IPS-11a (cell line): ENCODE measurements around the gene MRRF.

Source experiments
- H3K4me3 ChIP-seq: one replicate; pipeline ENCODE4 v1.5.1; 2013; ENCODE audit warnings: low read depth, low read length, control low read depth

Gene MRRF

DNA sequence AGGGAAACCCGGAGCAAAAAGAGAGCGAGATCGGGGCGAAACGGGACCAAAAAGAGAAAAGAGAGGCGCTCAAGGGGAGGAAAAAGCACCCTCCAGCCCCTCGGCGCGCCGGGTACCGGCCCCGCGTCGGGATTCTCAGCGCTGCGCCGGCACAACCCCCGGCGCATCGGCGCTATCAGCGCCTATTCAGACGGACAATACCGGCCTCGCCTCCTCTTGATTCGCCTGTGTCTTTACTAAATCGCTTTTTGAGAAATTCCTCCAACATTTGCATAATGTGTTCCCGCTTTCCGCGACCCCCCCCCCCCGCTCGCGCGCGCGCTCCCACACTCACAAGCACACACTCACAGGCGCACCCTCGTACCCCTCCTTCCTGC lies 36.5 kb upstream of the MRRF start:
- H3K4me3 ChIP-seq, result peak overlapping the region; percentile 21

DNA sequence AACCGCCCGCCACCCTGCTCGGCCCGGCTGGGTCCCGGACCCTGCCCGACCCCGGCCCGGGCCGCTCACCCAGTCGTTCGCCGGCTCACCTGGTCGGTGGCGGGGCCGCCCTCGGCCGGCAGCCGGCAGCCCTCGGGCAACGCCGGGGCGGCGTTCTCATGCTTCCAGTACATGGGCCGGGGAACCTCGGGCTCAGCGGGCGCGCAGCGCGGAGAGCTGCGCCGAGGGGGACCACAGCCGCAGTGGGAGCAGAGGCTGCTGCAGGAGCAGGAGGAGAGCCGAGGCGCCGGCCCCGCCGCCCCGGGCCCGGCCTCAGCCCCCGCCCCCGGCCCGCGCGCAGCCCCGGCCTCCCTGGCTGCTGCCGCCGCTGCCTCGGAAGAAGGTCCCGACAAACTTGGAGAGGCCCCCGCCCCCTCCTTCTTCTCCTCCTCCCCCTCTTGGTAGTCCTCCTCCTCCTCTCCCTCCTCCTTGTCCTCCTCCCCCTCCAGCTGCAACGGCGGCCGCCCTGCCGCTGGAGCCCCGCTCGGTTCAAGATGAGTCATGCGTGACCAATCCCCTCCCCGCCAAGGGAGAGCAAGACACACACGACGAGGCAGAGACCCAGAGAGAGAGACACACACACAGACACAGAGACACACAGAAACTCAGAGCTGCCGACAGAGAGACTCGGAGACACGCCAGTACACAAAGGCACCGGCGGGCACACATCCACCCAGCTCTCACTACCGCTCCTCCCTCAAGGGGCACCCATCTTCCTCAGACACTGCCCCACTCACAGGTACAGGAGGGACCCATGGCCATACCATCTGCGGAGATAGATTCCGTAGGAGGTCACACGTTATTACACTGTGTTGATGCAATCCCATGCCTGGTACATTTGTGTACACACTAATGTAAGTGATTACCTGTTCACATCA lies 35.9 kb upstream of the MRRF start, which contains the start of gene LHX6:
Gene LHX6, minus strand, starts transcription at position 390 of the 917 bp plus-strand sequence. Its CDS starts 217 bp downstream, at position 173.
- H3K4me3 ChIP-seq, result peak within 1 kb of the TSS; percentile 21

DNA sequence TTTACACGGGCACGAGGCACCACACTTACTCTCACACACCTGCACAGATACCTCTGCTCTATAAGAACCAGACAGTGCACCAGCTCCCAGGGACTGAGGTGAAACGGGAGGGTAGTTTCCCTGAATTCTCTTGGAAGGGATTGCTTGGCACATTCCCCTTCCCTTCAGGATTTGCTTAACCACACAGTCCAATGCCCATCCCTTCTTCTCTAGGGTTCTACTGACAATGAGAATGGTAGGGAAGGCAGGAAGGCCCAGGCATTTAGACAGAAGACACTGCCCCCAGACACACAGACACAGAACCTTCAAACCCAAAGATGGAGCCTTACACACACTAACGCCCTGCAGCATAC lies 35.2 kb upstream of the MRRF start:
- H3K4me3 ChIP-seq, result no peak overlapping the region

DNA sequence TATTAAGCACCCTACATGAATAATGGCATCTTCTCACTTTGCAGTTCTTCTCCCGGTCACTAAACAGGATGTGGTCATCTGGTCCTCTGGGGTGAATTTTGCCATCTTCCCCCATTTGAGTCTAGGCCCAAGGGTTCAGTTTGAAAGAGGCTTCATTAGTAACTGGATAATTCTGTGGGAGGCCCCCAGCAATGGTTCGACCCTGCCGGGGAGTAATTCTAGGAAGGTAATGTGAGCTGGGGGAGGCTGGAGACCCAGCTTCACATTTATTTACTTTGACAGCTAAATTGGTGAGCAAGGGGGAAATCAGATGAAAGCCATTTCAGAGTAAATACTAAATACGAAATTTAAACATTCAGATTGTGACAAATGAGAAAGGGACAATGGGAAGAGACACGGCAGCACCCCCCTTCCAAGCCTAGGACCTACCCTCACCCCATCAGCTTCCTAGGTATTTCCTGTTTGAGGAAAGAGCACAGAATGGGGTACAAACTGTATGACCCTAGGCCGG lies 31.8 kb upstream of the MRRF start:
- H3K4me3 ChIP-seq, result no peak overlapping the region

DNA sequence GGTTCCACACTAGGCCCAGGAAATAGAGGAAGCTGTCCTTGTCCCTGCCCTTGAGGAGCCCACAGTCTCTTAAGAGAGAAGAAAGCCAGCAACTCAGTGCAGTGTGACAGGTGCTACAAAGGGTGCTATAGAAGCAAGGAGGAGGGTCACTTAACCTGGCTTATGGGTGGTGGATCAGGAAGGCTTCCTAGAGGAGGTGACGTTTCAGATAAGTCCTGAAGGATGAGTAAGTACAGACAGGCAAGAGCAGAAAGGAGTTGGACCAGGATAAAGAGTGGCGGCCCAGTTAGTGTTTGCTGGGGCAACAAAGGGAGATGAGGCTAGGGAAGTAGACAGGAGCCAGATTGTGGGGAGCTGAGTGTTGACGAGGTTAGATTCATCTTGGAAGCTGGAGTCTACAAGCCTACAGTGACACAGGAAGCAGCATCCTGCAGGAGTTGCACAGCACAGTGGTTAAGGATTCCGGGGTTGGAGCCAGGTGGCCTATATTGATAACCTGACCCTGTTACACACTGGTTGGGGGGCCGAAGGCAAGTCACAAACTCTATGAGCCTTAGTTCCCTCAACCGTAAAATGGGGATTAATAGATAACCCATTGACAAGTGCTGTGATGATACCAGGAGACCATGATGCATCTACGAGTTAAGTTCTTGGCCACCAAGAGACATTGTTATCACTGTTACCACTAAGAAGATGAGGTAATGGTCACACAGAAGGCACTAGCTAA lies 30.5 kb upstream of the MRRF start:
- H3K4me3 ChIP-seq, result no peak overlapping the region

DNA sequence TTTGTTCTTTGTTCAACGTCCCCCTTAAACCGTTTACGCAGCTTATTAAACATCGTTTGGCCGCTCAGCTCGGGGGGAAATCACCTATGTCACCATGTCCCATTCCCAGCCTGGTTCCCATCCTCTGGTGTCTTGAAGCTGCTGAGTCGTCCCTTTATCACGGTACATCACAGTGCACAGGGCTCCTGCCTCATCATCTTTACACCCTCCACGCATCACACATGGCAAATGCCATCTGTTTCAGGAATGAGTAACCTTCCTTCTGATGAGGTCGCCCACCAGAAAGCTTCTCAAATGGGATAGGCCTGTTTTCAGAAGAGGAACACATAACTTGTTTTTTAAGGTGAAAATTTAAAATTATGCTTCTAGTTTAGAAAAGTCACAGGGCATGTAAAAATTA lies 28.0 kb upstream of the MRRF start:
- no peak overlapping the region for H3K4me3 ChIP-seq

DNA sequence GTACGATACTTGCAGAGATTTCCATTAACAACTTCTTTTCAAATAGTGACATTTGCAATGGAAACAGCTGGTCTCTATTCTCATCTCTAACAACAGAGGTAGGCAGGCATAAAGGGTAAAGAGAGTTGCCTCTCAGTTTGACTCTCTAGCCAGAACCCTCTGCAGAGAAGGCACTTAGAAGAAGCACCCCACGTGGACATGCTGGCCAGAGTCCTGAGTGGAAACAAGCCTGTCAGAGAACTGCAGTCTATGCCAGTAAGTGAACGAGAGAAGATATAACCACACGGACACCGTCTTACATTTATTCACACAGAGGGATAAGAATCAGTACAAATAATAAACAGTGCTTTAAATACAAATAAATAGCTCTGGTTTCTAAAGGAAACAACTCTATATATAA lies 25.0 kb upstream of the MRRF start:
- H3K4me3 ChIP-seq, result no peak overlapping the region

DNA sequence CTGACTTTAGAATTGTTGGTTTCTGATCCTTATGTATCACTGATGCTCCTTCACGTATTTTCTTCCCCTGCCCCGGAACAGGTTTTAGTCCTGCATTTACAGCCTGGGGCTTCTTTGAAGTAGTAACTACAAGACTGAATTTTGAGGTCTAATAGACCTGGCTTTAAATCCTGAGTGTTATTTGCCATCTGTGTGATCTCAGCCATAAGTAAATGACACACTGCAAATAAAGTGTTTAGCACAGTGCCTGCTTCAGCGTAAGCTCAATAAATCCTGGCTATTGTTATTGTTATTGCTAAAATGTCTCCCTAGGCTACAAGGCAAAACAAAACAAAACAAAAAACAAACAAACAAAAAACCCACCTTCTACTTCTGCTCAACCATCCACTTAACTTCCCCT lies 20.3 kb upstream of the MRRF start:
- H3K4me3 ChIP-seq, result no peak overlapping the region

DNA sequence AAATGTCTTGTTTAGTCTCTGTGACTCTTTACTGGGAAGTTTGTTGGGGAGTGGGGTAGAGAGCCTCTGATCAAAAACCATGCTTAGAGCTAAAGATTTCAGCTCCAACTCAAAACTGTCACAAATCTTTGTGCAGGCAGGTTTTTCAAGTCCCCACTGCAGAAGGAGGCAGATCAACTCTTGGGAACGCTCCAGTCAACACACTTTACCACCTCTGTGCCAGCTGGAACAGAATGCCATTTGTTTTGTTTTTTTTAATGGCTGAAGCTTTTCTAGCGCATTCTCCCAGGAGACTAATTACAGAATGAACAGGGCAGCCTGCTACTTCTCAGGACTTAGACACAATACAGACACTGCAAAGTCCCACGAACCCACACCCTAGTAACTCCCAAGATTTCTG lies 18.0 kb upstream of the MRRF start:
- no peak overlapping the region for H3K4me3 ChIP-seq

DNA sequence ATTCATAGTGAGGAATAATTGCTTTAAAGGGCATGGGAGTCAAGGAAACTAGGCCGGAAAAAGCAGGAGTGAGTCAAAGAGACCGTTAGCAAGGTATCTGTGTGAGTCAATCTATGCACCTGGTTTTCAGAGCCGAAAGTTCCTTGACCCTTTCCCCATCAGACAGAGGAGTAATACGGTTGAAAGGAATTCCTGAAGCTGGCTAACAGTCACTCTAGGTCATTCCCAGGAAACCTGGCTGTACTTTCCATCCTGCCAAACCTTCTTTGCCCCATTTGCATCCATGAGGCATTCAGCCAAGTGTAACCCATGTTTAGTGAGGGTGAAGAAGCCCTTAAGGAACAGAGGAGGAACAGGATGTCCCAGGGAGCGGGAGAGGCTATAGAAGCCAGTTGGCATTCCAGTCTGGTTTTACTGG lies 16.2 kb upstream of the MRRF start:
- H3K4me3 ChIP-seq, result no peak overlapping the region

DNA sequence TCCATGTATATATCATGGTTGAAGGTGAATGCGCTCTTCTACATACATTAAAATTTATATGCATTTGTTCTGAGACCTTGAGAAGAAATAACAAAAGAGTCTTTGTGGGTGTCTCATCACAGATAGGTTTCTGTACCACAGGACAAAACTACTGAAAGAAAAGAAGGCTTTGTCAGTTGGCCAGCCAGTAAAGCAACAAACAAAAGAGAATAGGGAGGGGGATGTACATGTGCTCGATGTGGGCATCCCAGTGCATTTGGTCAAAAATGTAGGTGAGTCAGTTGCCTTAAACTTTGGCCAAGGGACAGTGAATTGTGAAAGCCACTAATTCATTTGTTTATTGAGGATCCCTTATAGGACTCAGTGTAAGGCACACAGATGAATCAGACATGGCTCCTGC lies 13.3 kb upstream of the MRRF start:
- H3K4me3 ChIP-seq, result no peak overlapping the region

DNA sequence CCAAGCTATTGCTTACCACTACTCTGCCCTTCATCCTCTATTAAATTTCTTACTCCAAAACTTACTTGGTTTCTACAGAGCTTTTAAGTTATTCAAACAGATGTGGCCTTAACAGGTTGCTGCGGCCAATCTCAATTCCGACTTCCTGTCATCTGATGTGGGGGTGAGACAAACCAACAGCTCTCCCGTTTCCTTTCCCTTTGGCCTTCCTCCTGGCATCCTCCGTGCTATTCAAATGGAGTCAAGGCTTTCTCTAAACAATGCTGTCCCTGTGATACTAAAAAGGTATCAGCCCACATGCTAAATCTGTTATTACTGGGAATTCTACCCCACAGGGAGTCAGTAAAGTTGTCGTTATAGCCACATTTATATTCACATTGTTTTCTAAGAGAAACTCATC lies 11.9 kb upstream of the MRRF start:
- no peak overlapping the region for H3K4me3 ChIP-seq

DNA sequence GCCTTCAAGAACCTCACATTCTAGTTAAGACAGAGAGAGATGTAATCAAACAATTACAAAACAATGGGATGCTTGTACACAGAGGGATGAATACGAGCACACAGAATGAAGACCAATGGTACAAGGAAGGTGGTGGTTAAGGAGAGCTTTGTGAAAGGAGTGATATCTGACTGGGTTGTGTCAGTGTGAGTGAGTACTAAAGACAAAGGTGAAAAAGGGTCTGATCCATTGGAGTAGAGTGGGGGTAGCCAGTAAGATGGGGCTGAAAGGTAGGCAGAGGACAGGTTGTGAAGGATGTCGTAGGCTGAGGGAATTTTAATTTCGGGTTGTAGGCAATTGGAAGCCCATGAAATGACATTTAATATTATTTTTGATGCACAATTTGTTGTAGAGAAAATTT lies 9.9 kb upstream of the MRRF start:
- no peak overlapping the region for H3K4me3 ChIP-seq

DNA sequence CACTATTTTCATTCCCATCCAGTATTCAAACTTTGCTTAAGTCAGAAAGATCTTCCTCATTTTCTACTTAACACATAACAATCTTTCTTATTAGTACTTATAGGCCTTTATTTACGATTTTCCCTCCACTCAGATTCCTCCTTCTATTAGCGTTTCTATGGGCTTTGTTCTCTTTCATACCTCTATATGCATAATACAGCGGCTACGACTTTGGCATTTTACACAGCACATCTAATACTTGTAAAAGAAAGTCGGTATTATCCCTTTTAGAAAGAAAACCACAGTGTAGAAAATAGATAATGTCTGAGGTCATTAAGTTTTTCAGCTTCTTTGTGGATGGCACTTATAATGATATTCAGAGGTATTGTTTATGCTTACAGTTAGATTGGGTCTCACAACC lies 8.5 kb upstream of the MRRF start:
- H3K4me3 ChIP-seq, result no peak overlapping the region

DNA sequence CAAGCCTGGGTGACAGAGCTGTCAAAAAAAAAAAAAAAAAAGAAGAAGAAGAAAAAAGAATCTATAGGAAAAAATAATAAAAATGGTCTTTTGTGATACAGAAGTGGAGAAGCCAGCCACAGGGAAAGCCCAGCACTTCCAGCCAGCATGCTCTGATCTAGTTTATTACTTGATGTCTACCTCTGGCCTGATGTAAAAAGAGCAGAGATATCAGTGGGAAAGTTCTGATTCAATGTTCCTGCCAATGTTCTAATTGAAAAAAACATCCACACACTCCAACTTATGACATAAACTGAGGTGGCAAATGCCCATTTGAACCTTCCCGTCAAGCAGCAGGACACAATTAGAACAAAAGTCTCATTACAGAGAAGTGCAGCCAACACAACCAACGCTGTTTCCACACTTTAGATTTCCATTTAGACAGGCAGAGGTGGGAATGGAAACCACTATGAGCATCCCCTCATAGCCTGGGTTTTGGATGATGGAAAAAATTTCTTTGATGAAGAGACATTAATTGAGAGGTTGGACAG lies 5.7 kb upstream of the MRRF start:
- no peak overlapping the region for H3K4me3 ChIP-seq

DNA sequence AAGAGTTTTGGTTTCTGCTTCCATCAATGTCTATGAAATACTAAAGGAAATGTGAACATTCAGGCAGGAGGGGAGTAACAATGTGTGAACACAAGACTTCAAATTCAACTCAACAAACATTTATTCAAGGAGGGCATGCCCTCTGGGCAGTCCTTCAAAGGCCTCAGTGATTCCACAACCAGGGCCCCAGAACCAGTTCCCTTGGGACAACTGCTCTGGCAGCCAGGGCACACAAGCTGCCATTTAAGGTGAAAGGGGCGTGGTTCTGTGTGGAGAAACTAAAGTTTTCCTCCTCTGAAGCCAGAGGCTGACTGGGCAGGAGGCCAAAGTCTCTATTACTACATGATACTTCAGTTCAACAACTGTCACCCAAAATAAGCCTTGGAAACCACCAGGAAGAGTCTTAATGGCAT lies 3.2 kb upstream of the MRRF start:
- H3K4me3 ChIP-seq, result no peak overlapping the region

DNA sequence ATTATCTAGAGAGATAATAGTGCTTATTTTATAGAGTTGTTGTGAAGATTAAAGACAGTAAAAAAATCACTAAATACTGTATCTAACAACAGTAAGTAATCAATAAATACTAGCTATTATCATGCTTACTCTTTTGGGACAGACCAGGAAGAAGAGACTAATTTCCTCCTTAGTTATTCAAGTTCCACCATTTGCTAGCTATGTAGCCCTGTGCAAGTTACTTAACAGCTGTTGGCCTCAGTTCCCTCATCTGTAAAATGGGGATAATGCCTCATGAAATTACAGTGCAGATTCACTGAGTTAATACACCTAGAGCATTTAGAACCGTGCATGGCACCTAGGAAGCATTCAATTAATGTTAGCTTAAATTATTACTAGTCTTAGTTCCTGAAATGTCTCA lies 2.6 kb upstream of the MRRF start:
- no peak overlapping the region for H3K4me3 ChIP-seq

DNA sequence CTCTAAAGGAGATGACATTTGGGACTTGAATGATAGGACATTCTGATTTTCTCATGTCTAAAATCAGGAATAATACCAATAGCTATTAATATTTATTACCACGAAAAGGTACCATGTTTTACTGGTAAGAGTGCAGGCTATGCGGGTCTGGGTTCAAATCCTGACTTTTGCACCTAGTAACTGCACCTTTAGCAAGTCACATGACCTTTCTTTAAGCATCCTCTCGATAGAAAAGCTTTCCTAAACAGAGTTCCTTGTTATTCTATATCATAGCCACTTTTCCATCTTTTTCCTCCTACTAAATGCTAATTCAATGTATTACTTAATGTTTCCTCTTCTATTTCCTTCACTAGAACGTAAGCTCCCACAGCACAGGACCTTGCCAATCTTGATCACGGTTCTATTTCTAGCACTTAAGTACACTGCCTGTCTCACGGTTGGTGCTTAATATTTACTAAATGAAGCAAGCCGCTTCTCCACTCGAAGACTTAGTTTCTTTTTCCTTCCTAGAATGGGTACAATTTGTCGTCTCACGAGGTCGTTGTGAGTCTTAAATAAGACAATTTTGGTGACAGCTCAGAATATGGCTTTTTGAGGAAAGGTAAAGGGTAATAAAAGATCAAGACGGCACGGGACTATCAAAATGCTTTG lies 858 bp upstream of the MRRF start:
- peak overlapping the region; percentile 88 for H3K4me3 ChIP-seq

DNA sequence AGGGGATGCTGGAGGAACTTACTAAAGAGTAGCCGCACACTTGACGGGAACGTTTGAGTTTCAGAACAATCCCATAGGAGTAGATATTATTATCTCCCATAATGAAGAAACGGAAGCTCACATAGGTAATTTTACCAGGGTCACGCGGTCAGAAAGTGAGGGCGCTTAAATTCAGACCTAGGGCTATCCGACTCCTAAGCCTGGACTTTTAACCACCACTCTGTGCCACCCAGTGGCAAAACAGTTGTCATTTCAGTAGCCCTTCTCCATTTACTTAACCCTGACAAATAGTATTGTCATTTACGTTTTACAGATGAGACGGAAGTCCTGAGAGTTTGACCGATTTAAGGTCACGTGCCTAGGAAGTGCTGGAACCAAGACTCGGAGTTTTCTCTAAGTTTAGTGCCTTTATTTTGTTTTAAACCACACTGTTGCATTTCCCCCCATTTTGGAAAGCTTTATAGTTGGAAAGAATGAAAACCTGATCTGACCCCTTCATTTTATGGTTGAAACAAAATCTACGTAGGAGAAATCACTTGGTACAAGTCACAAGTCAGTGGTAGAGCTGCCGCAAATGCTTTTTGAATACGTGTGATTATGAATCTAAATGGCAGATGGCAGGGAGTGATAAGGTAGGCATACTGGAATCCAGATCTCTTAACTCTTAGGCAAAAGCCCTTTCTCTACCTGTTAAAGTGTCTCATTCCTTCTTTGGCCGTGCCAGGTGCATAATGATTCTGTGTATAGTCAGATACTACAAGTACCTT lies 650 bp downstream of the MRRF start:
- H3K4me3 ChIP-seq, result peak overlapping the region; percentile 88

DNA sequence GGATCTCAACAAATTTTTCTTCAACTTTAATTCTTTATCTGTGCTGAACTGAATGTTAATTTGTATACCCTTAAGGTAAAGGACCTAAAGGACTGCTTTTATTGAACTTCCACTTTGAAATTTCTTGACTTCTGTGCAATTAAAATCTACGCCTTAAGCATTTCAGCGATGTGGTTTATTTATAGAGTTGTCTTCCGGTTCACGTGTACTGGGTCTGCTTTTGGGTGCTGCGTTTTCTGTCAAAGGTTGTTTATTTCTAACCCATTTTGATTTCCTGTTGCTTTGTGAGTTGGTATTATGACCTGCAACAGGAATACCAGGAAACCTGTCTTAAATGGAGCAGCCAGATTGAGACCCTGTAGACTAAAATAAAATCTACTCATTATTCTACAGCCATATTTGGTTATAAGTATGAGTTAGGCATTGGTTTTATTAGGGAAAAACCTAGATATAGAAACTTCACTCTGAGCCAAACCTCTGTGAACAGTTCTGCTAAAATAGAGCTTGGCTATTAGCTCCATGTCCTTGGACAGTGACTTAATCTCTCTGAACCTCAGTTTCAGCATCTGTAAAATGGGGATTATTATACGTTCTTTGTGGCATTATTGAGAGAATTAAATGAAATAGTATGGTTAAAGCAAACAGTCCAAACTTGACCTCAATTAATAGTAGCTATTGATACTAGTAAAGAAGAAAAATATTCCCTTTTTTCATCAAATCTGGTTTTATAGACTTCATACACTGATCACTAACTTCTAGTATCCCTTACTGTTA lies 3.5 kb downstream of the MRRF start:
- H3K4me3 ChIP-seq, result no peak overlapping the region
